Measurements from ENCODE around the gene SNX17.

SNX17 gene

GRCh38 chr2:27369471-27370025 is 868 bp upstream of the SNX17 start:
- DNase-seq, result no peak

DNA sequence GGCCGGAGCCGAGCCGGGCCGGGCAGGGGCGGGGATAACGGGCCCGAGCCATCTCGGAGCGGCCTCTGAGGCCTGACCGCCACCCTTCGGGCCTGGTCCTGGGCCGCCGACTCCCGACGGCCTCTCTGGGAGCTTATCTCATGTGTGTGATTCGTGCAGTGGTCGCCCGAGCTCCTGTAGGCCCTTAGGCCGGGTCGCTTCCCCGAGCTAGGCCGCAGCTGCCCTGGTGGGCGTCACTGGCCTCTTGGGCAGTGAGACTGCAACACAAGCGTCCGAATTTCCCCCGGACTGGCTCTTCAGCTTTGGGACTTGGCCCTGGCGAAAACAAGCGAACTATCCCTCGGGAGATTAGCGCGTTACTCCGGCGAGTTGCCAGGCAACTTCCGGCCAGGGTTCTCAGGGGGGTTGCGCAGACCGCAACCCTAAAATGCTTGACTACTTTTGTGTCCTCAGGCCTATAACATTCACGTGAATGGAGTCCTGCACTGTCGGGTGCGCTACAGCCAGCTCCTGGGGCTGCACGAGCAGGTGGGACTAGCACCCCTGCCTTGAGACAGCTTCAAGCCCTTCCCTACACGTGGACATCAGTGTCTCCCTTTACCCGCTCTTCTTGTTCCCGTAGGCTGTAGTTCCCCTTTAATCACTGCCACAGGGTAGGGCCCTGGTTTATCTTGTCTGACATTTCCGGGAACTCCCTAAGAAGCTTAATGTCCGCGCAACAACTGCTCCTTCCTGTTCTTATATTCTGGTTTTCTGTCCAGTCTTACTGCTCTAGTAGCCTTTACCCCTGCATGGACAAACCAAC is 602 bp downstream of the SNX17 start:
- peak; percentile 57 to 59 for DNase-seq

DNA sequence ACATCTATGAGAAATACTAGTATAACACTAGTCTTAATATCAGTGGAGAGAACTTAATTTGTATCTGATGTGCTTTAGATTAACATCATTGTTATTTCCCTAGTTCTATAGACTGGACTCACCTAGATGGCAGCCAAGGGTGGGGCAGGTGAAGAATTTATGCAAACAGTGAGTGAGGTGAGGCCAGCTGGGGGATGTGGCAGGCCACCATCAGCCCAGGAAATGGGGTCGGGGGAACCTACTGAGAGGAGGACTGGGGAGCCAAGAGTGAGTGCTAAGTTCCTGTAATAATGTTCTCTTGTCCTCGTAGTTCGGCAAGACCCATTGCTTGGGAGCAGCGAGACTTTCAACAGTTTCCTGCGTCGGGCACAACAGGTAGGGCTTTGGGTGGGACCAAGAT is 2.5 kb downstream of the SNX17 start:
- no peak for DNase-seq

- DNase-seq, result no peak
Measured at GRCh38 chr2:27373567-27373966, 3.2 kb downstream of the SNX17 start.

GRCh38 chr2:27375513-27376099 is 5.2 kb downstream of the SNX17 start:
- no peak for DNase-seq

DNA sequence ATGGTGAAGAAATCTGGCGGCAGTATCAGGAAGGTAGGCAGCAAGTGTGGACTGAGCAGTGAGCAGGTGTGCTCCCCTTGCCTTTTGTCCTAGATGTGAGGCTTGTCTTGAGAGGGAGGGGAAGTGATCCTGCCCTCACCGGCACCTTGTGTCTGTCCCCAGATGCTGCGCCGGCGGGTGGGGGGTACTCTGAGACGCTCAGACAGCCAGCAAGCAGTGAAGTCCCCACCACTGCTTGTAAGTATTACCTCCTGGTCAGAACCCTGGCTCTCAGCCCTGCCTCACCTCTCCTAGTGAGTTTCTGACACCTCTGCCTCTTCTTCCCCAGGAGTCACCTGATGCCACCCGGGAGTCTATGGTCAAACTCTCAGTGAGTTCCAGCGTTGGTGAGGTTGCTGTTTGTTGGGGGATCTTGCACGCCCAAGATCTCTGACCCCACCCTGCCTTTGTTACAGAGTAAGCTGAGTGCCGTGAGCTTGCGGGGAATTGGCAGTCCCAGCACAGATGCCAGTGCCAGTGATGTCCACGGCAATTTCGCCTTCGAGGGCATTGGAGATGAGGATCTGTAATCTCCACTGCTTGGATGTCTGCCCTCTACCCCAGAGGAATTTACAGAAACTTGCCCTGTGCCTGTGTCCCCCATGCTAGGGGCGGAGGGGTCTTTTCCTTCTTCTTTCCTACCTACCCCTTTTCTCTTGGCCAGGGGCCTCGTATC is 5.9 kb downstream of the SNX17 start:
- no peak for DNase-seq

GRCh38 chr2:27376866-27377617 is 6.6 kb downstream of the SNX17 start:
- no peak for DNase-seq

- DNase-seq, result no peak
Measured at GRCh38 chr2:27377618-27378095, 7.2 kb downstream of the SNX17 start.

DNA sequence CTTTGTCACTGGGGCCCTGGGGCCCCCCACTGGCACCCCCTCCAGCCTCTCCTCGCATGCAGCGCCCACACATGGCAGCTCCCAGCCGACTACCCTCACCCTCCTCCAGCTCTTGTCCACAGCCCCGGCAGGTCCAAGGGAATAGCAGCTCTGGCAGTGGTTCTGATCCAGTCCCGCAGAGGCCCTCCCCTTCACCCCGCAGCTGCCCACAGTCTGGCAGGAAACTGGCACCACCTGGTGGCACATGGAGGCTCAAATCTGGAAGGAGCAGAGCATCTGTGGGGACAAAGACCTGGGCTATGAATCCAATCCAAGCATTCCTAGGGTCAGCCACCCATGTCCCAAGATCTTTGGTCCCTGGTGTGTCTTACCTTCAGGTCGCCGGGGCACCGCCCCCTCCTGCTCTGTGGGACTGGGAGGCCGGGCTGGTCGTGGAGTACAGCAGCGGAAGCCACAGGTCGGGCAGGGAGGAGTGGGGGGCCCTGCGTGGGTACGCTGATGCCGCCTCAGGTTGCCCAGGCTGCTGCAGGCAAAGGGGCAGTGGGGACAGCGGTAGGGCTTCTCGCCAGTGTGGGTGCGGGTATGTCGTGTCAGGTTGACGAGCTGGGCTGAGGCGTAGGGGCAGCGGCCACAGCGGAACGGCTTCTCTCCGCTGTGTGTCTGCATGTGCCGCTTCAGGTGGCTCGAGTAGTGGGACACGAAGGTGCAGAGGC is 7.8 kb downstream of the SNX17 start:
- DNase-seq, result peak in 1 of 2 donors; percentile 22

GRCh38 chr2:27378809-27379290 is 8.4 kb downstream of the SNX17 start:
- DNase-seq, result no peak

- DNase-seq, result no peak
Measured at GRCh38 chr2:27379383-27379835, 9.0 kb downstream of the SNX17 start.

DNA sequence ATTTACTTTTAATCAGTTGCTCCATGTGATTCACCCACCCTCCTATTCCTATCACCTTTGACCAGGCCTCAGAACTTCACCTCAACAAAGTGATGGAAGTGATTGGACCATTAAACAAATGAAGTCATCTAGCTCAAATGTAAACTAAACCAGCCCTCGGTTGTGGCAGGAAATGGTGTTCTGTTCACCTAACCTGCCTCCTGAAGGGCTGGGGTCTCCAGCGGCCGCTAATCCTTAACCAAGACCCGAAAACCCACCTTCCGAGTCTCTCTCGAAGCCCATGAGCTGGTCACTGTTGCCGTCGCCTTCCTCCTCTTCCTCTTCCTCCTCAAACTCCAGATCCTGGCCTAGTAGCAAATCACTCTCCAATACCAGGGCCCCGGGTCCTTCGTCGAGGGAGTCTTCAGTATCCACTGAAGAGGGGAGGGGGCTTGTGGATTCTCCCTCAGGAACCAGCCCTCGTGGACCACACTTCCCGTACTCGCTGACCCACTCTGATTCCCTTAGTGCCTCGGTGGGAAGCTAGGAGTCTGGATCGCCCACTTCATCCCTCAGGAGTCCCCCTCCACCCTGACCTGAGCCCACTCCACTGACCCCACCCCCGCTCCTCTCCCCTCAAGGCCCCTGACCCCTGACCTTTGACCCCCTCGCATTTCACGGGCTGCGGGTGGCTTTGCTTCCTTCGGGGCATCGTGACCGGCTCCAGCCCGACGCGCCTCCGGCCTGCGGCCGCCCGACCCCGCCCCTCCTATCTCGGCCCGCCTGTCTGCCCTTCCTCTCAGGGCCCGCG is 9.6 kb downstream of the SNX17 start:
- peak; percentile 53 to 58 for DNase-seq

DNA sequence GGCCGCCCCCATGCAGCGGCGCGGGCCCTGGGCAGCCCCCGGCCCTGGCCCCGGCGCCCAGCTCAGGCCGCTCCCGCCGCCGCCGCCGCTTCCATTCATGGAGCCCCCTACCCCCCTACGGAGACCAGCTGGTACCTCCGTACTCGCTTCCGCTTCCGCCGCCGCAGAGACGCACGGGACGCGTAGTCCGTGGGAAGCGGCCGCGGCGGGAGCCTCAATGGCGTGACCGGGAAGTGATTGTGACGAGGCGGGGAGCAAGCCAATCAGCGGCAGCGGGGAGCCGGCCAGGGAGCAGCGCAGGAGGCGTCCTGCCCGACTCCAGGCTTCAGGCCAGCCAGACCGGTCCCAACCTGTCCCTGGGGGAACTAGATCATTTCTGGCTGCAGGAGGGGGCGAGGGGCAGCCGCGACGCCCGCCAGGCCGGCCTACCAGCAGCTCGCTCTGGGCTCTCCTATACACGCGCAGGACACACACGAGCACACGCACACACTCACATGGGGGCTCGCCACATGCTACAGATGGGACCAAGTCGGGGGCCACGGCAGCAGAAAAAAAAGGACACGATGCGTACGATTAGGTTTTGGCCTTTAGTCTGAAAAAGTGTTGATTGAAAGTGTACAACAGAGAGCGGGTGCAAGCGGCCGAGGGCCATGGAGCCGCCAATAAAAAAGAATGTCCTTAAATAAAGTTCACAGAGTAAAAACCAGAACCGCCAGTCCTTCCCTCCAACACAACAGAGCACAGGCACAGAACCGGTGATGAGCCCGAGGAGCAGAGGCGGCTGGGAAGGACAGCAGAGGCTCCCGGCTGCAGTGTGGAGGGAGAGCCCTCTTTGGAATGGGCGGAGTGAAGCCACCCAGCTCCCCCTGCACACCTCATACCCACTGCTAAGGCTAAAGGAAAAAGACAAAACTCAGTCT is 10.5 kb downstream of the SNX17 start, which contains the start of gene ZNF513:
Gene ZNF513, minus strand, starts transcription at position 109 of the 920 bp plus-strand sequence. CDS start 208 bp downstream, outside the sequence.
- peak; percentile 88 to 91 for DNase-seq

- no peak for DNase-seq
Measured at GRCh38 chr2:27381577-27382181, 11.3 kb downstream of the SNX17 start.

GRCh38 chr2:27390822-27391679 is 20.6 kb downstream of the SNX17 start:
- DNase-seq, result peak in 1 of 2 donors; percentile 75

DNA sequence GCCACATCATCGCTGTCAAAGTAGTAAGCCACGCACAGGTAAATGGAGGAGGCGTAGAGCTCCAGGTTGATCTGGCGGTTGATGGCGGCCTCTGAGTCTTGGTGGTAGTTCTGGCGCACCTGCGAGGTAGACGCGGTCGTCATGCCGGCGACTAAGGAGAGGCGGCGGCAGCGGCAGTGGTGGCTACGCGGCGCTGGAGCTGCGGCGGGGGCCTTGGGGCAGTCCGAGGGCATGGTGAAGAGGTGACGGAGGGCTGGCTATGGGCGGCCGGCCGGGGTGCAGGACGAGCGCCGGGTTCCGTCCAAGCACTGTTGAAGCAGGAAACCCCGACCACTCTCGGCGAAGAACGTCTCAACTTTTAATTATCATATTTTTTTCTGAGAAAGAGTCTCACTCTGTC is 22.8 kb downstream of the SNX17 start:
- no peak for DNase-seq

GRCh38 chr2:27398962-27399361 is 28.5 kb downstream of the SNX17 start:
- no peak for DNase-seq

Measured in CD4-positive, alpha-beta T cell treated with Interferon alpha-2 for 1 hour (primary cell).